Neural cell (in vitro differentiated cells): ENCODE results near the gene PDIA3. TPM values are rescaled to one million over a fixed set of nuclear protein-coding genes. Genes with fewer than 3 reads are reported as not detected.
A peak's percentile ranks its signal among the peaks of the same experiment; 100 is the strongest.

Experiments
- H2AFZ ChIP-seq: fragments of 200-600, 300-800 bp; sonication (generic), shearing (Covaris generic); 2 replicates; pipeline ENCODE4 v1.6.0; 2014; ENCODE audit warnings: low read depth, mild to moderate bottlenecking, antibody characterized with exemption, low read length, moderate library complexity
- H3F3A ChIP-seq: fragments of 200-600 bp; shearing (Covaris generic); 2 replicates; pipeline ENCODE4 v1.6.1; 2016; ENCODE audit warnings: mild to moderate bottlenecking, moderate library complexity, mixed read lengths, antibody characterized with exemption, low read length; ENCODE audit not compliant: insufficient read depth, poor library complexity, severe bottlenecking
- H3K27ac ChIP-seq: fragments of 200-600, 300-800 bp; sonication (generic), shearing (Covaris generic); 2 replicates; pipeline ENCODE4 v1.5.1; 2014; ENCODE audit warnings: mild to moderate bottlenecking, low read length, moderate library complexity
- H3K27me3 ChIP-seq: fragments of 300-800, 200-600 bp; sonication (generic), shearing (Covaris generic); 2 replicates; pipeline ENCODE4 v1.6.0; 2014; ENCODE audit warnings: mild to moderate bottlenecking, low read depth, low read length, moderate library complexity; ENCODE audit not compliant: insufficient read depth
- H3K36me3 ChIP-seq: fragments of 300-800, 200-600 bp; sonication (generic), shearing (Covaris generic); 2 replicates; pipeline ENCODE4 v1.5.1; 2014; ENCODE audit warnings: mild to moderate bottlenecking, antibody characterized with exemption, low read length, moderate library complexity; ENCODE audit not compliant: insufficient read depth
- H3K4me2 ChIP-seq: fragments of 300-800, 200-600 bp; sonication (generic), shearing (Covaris generic); 2 replicates; pipeline ENCODE4 v1.6.0; 2014; ENCODE audit warnings: mild to moderate bottlenecking, low read length
- H3K4me3 ChIP-seq: fragments of 300-800, 200-600 bp; sonication (generic), shearing (Covaris generic); 2 replicates; pipeline ENCODE4 v1.5.1; 2014; ENCODE audit warnings: mild to moderate bottlenecking, low read length, moderate library complexity
- H3K79me2 ChIP-seq: fragments of 200-600 bp; shearing (Covaris generic); replicated peaks from 2 replicates; pipeline ENCODE4 v1.6.0; 2014; ENCODE audit warnings: mild to moderate bottlenecking, low read length, moderate library complexity; ENCODE audit not compliant: insufficient read depth
- H3K9ac ChIP-seq: fragments of 300-800, 200-600 bp; sonication (generic), shearing (Covaris generic); 2 replicates; pipeline ENCODE4 v1.6.1; 2016; ENCODE audit warnings: mild to moderate bottlenecking, low read length, mixed read lengths
- H3K9me2 ChIP-seq: fragments of 200-600 bp; shearing (Covaris generic); 2 replicates; pipeline ENCODE4 v1.6.1; 2016; ENCODE audit warnings: mild to moderate bottlenecking, low read length, mixed read lengths; ENCODE audit not compliant: insufficient read depth
- H3K9me3 ChIP-seq: fragments of 200-600, 300-800 bp; sonication (generic), shearing (Covaris generic); 2 replicates; pipeline ENCODE4 v1.6.1; 2016; ENCODE audit warnings: mild to moderate bottlenecking, mixed run types, low read length, moderate library complexity, mixed read lengths
- H4K20me1 ChIP-seq: fragments of 200-600 bp; shearing (Covaris generic); 2 replicates; pipeline ENCODE4 v1.6.1; 2016; ENCODE audit warnings: mild to moderate bottlenecking, mixed run types; ENCODE audit not compliant: insufficient read depth
- EP300 ChIP-seq: fragments of 450-650 bp; conservative IDR thresholded peaks from 2 replicates; pipeline ENCODE4 v1.6.1; 2014; ENCODE audit warnings: antibody characterized with exemption, mild to moderate bottlenecking, moderate library complexity; ENCODE audit not compliant: poor library complexity, severe bottlenecking
- EZH2 ChIP-seq: fragments of 200-600, 300-800 bp; shearing (Covaris generic), sonication (generic); IDR thresholded peaks from 2 replicates; pipeline ENCODE4 v1.6.1; 2014; ENCODE audit warnings: antibody characterized with exemption, low read length, borderline replicate concordance, mild to moderate bottlenecking; ENCODE audit not compliant: insufficient read depth, poor library complexity, severe bottlenecking
- MXI1 ChIP-seq: fragments of 450-650 bp; conservative IDR thresholded peaks from 2 replicates; pipeline ENCODE4 v1.6.1; 2014; ENCODE audit warnings: antibody characterized with exemption, mild to moderate bottlenecking; ENCODE audit not compliant: poor library complexity, severe bottlenecking
- POLR2AphosphoS5 ChIP-seq: IDR thresholded peaks from 2 replicates; pipeline ENCODE4 v1.6.1; 2012
- RAD21 ChIP-seq: fragments of 450-650 bp; conservative IDR thresholded peaks from 2 replicates; pipeline ENCODE4 v1.6.1; 2014; ENCODE audit warnings: antibody characterized with exemption, mild to moderate bottlenecking, moderate library complexity
- SMC3 ChIP-seq: fragments of 450-650 bp; conservative IDR thresholded peaks from 2 replicates; pipeline ENCODE4 v1.6.1; 2014; ENCODE audit warnings: antibody characterized with exemption, mild to moderate bottlenecking, moderate library complexity; ENCODE audit not compliant: poor library complexity
- TAF1 ChIP-seq: IDR thresholded peaks from 2 replicates; pipeline ENCODE4 v1.6.1; 2012; ENCODE audit warnings: low read depth
- polyA plus RNA-seq: library from polyadenylated mRNA; depleted of rRNA; stranded (reverse); fragments of >200 nt; gene quantifications from 2 replicates; pipeline ENCODE4 v1.2.3, GENCODE V29; 2014
- small RNA-seq, 3 experiments: library from RNA; depleted of rRNA; stranded (forward); fragments of <200 nt; gene quantifications; one replicate each; pipeline ENCODE3, GENCODE V24; 2012
- TF ChIP-seq, protein P1 (sequence below): fragments of 450-650 bp; IDR thresholded peaks from 2 replicates; pipeline ENCODE4 v1.5.1; 2014; ENCODE audit warnings: antibody characterized with exemption, mild to moderate bottlenecking, moderate library complexity; ENCODE audit not compliant: poor library complexity, severe bottlenecking
- TF ChIP-seq, protein P2 (sequence below): IDR thresholded peaks from 2 replicates; pipeline ENCODE4 v1.6.1; 2012; ENCODE audit warnings: borderline replicate concordance

PDIA3 gene
- polyA plus RNA-seq, 1 donor from 2014 or later, result 136 TPM

DNA sequence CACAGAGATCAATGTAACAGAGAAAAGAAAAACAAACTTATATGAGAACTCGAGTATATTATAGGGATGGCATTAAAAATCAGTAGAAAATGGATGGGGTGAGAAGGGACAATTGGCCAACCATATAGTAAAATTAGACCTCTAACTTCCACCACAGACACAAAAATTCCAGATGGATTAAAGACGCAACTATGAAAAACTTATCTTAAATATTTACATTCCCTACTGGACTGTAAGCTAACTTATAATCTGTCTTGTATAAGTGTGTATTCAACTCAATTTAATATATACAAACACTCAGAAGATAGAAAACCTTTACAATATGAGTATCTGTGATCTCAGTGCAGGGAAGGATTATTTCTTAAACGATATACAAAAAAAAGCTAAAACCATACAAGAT is 75.3 kb downstream of the PDIA3 start:
- Histone ChIP-seq H3K27me3 (no peaks in the 10 kb centered on the region), H3K79me2 (peaks cover 40% of the 10 kb centered on the region), H3K4me2 (no peak overlapping the region), H3K9ac (no peak overlapping the region), H2AFZ (no peak overlapping the region), H3K36me3 (no peaks in the 10 kb centered on the region), H3K4me3 (peak overlapping the region; percentile 8), H3K27ac (no peak overlapping the region), H3K9me3 (no peaks in the 10 kb centered on the region), H4K20me1 (no peaks in the 10 kb centered on the region), H3K9me2 (no peaks in the 10 kb centered on the region), H3F3A (no peaks in the 10 kb centered on the region)
- TF ChIP-seq EZH2, result no peak
- TF ChIP-seq TAF1, result no peak
- no peak for TF ChIP-seq POLR2AphosphoS5
- TF ChIP-seq MXI1, result no peak
- TF ChIP-seq RAD21, result no peak
- TF ChIP-seq SMC3, result no peak
- TF ChIP-seq, protein P1, sequence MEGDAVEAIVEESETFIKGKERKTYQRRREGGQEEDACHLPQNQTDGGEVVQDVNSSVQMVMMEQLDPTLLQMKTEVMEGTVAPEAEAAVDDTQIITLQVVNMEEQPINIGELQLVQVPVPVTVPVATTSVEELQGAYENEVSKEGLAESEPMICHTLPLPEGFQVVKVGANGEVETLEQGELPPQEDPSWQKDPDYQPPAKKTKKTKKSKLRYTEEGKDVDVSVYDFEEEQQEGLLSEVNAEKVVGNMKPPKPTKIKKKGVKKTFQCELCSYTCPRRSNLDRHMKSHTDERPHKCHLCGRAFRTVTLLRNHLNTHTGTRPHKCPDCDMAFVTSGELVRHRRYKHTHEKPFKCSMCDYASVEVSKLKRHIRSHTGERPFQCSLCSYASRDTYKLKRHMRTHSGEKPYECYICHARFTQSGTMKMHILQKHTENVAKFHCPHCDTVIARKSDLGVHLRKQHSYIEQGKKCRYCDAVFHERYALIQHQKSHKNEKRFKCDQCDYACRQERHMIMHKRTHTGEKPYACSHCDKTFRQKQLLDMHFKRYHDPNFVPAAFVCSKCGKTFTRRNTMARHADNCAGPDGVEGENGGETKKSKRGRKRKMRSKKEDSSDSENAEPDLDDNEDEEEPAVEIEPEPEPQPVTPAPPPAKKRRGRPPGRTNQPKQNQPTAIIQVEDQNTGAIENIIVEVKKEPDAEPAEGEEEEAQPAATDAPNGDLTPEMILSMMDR, result no peak
- TF ChIP-seq, protein P2, sequence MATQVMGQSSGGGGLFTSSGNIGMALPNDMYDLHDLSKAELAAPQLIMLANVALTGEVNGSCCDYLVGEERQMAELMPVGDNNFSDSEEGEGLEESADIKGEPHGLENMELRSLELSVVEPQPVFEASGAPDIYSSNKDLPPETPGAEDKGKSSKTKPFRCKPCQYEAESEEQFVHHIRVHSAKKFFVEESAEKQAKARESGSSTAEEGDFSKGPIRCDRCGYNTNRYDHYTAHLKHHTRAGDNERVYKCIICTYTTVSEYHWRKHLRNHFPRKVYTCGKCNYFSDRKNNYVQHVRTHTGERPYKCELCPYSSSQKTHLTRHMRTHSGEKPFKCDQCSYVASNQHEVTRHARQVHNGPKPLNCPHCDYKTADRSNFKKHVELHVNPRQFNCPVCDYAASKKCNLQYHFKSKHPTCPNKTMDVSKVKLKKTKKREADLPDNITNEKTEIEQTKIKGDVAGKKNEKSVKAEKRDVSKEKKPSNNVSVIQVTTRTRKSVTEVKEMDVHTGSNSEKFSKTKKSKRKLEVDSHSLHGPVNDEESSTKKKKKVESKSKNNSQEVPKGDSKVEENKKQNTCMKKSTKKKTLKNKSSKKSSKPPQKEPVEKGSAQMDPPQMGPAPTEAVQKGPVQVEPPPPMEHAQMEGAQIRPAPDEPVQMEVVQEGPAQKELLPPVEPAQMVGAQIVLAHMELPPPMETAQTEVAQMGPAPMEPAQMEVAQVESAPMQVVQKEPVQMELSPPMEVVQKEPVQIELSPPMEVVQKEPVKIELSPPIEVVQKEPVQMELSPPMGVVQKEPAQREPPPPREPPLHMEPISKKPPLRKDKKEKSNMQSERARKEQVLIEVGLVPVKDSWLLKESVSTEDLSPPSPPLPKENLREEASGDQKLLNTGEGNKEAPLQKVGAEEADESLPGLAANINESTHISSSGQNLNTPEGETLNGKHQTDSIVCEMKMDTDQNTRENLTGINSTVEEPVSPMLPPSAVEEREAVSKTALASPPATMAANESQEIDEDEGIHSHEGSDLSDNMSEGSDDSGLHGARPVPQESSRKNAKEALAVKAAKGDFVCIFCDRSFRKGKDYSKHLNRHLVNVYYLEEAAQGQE, result no peak
- no peak for TF ChIP-seq EP300

Small RNA genes within 50 kb of the gene (small RNA-seq; reads per million reads assigned to genes)
- gene MIR1282 (0 reads per million in 3 experiments), gene RNU6-353P (0.03 to 0.33 (median 0.07) reads per million in 3 experiments), gene RNU6-354P (0 reads per million in 3 experiments)

Other genes with a start within 250 kb of the PDIA3 start
- 3.4 and 5.1 TPM in 2 replicates for gene MAP1A, start 228.8 kb upstream of the PDIA3 start, polyA plus RNA-seq
- 27.3 and 29.6 TPM in 2 replicates for gene PPIP5K1, start 156.2 kb upstream of the PDIA3 start, polyA plus RNA-seq
- gene CKMT1B, start 152.4 kb upstream of the PDIA3 start, polyA plus RNA-seq, result 23.2 and 29.8 TPM in 2 replicates
- gene STRC, start 127.6 kb upstream of the PDIA3 start, polyA plus RNA-seq, result 2.4 and 2.5 TPM in 2 replicates
- gene CATSPER2, start 97.6 kb upstream of the PDIA3 start, polyA plus RNA-seq, result 2.0 and 4.5 TPM in 2 replicates
- gene CKMT1A, start 52.6 kb upstream of the PDIA3 start, polyA plus RNA-seq, result 8.7 and 14.0 TPM in 2 replicates
- 2.2 TPM in 1 of 2 replicates, not detected in the other for gene ELL3, start 30.5 kb downstream of the PDIA3 start, polyA plus RNA-seq
- 548 and 726 TPM in 2 replicates for gene SERF2, start 45.9 kb downstream of the PDIA3 start, polyA plus RNA-seq
- gene SERINC4, start 53.8 kb downstream of the PDIA3 start, polyA plus RNA-seq, result 0.38 and 0.47 TPM in 2 replicates
- 4.4 and 5.0 TPM in 2 replicates for gene HYPK, start 54.2 kb downstream of the PDIA3 start, polyA plus RNA-seq
- 35.8 and 37.7 TPM in 2 replicates for gene MFAP1, start 78.3 kb downstream of the PDIA3 start, polyA plus RNA-seq
- 0.43 and 1.1 TPM in 2 replicates for gene WDR76, start 80.6 kb downstream of the PDIA3 start, polyA plus RNA-seq